ENCODE results near the gene KAZN.
A peak's percentile ranks its signal among the peaks of the same experiment; 100 is the strongest.

Gene KAZN

DNA sequence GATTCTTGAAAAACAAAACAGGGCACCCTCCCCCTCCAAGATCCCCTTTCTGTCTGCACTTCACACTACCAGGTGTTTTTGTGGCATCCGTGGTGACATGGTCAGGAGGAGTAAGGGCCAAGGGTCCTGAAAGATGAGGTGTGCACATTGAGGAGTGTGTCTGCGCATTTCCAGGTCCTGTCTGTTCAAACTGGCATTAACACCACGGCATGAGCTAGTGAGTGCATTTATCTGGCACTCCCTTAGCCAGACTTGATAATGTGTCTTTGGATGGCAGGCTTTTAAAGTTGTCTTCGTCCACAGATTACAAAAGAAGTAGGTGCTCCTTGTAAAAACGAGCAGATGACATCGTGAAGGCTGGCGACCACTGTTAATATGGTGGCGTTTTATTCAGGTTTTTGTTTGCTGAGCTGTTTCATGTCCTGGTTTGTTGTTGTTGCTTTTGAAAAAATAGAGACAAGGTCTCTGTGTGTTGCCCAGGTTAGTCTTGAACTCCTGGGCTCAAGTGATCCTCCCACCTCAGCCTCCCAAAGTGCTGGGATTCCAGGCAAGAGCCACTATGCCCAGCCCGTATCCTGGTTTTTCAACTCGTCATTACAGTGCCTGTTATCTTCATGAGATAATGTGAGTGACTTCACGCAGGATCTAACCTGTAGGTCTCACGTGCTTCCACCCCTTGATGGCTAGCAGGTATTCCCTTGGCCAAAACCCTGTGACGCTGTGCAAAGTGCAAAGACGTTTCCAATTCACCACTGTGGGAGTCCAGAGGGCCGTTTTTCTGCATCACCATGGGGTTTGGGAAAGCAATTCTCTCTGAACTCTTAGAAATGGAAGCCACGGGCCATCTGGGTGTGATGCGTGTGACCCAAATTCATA, 559.3 kb downstream of the KAZN start:
- no peak for DNase-seq

DNA sequence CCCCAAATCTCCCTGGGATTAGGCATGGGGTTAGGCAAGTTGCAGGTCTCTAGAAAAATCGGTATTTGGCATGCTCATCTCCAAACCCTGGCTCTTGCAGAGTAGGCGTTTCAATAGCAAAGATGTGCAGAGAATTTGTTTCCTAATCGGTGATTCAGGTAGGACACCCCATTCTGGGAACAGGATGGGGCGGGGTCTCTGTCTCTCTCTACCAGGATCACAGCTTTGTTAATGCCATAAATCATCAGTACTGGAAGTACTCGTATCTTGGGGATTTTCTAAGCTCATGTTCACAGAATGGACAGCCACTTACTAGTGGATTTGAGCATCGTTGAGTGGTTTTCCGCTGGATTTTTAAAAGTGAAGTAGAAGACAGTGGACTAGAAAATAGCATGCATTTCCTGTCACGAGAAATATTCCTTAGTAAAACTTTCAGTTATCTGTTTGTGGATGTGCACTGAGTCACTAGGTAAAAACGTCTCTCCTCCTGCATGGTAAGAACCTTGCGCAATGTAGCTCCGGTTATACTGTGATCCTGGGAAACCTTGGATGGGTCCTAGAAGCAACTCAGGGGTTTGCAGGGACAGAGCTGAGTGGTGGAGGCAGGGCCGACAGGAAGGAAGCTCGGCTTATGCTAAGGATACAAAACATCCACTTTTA, 560.2 kb downstream of the KAZN start:
- DNase-seq = peak; percentile 77

DNA sequence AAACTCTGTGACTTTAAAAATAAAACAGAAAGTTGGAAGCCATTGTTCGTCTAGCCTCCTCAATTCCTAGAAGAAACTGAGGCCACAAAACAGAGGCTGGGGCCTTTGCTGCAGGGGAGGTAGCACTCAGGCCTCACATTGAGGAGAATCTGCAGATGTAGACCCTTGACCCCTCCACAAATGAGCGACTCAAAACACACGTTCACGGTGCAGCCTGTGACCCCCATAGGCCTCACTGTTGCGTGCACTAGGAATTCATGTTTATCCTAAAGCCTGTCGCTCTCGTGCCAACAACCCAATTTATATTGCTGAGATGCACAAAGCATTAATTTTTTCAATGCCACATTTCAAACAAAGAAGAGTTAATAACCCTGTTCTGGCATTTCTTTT, 560.7 kb downstream of the KAZN start:
- no peak for DNase-seq

DNA sequence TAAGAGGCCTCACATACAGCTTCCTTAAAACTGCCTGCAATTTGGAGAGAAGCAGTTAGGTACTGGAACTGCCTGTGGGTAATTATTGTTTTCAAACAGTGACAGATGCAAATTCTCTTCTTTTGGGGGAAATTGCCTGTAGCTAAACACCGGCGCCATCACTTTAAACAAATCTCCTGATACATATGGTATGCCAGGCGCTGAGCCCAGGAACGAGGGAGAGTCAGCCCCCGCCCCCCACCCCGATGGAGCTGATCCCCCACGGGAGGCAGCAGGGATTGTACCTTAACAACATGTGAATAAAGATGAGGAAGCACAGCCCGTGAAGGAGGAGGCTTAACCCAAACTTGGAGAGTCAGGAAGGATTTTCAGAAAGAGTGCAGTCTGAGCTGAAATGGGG, 562.1 kb downstream of the KAZN start:
- no peak for DNase-seq

DNA sequence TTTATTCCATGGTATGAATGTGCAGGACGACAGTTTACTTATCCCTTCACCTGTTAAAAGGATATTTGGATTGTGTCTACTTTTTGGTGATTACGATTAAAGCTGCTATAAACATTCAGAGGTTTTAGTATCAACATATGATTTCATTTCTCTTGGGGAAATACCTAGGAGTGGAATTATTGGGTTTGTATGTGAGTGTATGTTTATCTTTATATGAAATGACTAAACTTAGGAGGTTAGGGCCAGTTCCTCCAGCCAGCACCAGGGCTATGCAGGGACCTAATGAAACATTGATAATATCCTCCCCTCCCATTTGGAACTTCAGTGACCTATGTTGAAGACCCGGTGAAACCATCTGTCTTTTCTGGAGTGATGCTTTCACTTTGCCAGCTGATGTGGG, 568.9 kb downstream of the KAZN start:
- DNase-seq = no peak

Measured in fibroblast of skin of right biceps (primary cell).